ENCODE results near the gene PHC2.

Gene PHC2

DNA sequence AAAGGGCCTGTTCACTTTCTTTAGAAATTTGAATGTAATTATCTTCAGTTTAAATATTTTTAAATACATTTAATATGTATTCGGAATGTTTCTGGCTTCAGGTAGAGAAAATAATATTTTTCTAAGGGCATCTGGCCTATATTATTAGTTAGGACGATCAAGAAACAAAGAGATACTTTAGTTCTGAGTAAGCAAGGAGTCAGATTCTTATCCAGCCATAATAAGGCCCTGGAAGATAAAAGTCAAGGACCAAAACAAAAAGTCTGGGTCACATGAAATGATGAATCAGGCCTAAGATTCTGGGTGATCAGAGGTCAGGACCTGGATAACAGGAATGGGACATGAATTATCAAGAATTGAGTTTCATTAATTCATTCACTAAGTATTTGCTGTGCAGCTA, 6.3 kb downstream of the PHC2 start:
- FAIRE-seq (no peak), DNase-seq (ENCODE audit: insufficient read length, low spot score) (no peak)
- TF ChIP-seq, protein P1, sequence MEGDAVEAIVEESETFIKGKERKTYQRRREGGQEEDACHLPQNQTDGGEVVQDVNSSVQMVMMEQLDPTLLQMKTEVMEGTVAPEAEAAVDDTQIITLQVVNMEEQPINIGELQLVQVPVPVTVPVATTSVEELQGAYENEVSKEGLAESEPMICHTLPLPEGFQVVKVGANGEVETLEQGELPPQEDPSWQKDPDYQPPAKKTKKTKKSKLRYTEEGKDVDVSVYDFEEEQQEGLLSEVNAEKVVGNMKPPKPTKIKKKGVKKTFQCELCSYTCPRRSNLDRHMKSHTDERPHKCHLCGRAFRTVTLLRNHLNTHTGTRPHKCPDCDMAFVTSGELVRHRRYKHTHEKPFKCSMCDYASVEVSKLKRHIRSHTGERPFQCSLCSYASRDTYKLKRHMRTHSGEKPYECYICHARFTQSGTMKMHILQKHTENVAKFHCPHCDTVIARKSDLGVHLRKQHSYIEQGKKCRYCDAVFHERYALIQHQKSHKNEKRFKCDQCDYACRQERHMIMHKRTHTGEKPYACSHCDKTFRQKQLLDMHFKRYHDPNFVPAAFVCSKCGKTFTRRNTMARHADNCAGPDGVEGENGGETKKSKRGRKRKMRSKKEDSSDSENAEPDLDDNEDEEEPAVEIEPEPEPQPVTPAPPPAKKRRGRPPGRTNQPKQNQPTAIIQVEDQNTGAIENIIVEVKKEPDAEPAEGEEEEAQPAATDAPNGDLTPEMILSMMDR (IDR thresholded peaks at IDR 0.05; ENCODE audit: insufficient read depth, missing control alignments) = no peak

DNA sequence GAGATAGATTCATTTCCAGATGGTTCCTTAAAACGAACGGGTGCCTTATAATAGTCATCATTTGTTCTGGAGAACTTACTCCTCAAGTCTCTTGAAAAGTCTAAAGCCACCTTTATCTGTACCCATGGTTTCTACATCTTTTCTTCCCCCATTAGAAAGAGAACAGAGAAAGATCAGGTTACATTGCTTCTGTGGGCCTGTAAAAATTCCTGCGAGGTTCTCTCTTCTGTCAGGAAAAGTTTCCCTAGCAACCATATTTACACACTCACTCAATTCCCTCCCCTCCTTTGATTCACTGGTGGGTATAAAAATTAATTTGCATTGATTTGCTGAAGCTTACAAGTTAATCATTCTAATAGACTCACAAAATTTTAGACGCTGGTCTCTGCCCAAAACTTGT, 6.7 kb downstream of the PHC2 start:
- DNase-seq (ENCODE audit: insufficient read length, low spot score) (no peak), FAIRE-seq (no peak)
- TF ChIP-seq, protein P1 (IDR thresholded peaks at IDR 0.05; ENCODE audit: insufficient read depth, missing control alignments) = no peak

DNA sequence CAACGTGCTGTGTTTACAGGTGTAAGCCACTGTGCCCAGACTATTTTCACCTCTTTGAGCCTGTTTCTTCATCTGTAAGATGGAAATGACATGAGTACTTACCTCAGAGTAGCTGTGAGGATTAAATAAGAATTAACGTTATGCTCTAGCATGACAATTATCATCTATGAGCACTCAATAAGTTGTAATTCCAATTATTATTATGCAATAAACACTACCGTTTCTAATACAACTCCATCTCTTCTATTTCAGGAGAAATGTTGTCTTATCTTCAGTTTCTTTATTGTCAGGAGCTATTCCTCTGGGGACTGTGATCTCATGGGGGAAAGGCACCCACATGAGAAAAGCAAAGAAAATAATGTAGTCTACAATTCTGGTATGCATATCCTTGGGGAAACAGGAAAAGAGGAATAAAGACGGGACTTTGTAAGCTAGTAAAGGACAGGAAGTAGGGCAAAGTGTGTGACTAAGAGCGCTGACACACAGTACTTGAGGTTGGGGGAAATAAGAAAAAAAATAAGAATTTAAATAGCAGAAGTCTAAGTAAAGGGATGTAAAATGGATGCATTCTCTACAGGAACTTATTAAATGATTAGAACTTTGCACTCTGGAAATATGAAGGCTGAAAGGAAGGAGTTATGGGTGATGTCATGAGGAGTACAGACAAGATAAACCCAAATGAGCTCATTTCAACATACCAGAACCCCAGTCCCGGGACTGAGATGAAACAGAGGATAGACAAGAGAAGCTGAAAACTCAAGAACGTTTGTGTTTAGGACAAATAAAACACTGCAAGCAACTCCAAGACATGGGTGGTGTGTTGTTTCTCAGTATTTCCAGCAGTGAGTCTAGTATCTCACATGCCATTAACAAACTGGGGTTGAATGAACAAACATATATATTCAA, 9.8 kb downstream of the PHC2 start:
- DNase-seq (ENCODE audit: insufficient read length, low spot score) (no peak), FAIRE-seq (no peak)
- TF ChIP-seq, protein P1 (IDR thresholded peaks at IDR 0.05; ENCODE audit: insufficient read depth, missing control alignments) = no peak

DNA sequence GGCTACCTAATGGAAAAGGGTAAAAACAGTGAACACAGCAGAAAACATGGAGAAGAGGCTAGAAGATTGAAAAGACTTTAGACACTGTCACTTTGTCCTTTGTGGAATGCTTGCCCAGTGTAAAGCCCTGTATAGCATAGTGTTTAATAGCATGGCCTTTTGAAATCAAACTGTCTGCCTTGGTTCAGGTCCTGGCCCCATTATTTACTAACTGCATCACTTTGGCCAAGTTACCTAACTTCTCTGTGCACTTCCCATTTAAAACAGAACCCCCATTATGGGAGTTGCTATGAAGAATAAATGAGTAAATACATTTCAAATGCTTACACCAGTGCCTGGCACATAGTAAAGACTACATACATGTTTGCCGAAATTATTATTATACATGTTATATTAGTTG, 12.1 kb downstream of the PHC2 start:
- DNase-seq (ENCODE audit: insufficient read length, low spot score) (no peak), FAIRE-seq (no peak)
- TF ChIP-seq, protein P1 (IDR thresholded peaks at IDR 0.05; ENCODE audit: insufficient read depth, missing control alignments) = no peak

DNA sequence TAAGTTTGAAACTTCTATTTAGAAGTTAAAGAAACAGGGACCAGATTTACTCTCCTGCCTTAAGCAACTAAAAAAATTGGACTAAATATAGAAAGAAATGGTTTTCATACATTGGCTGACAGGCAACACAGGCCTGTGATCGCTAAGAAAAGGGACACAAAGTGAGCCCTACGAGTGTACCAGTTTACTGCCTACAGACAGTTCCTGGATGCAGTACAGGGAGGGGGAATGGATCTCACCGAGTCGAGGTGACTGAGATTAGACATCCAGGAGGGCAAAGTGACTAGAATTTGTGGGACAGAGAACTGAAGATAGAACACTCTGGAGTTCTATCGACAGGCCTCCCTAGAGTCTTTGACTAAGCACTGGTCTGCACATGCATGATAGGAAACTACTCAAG, 16.0 kb downstream of the PHC2 start:
- TF ChIP-seq, protein P1 (IDR thresholded peaks at IDR 0.05; ENCODE audit: insufficient read depth, missing control alignments) = no peak
- DNase-seq (ENCODE audit: insufficient read length, low spot score) (no peak), FAIRE-seq (no peak)

DNA sequence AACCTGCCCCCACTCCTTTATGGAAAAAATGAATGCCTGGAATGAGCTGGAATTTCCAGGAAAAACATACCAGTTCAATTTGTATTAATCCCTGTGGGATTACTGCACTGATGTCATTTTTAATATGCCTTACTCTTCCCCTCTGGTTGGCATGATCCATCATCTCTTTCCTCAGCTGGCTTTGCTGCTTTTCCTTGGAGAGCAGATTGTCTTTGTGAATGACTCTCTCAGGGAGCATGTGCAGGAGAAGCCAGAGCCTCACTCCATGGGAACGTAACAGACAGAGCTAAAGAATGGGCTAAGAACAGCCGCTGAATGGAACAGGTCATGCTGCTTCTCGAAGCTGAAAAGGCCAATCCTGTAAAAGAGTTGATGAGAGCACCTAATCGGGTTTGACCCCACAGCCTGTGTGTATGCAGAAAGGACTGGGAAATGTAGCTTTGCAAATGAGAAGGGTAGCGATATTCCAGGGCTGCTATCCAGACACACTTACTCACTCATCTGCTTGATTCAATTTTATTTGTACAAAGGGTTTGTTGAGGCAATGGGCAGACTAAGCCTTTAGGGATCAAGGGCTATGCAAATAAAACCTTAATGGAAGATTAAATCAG, 20.7 kb downstream of the PHC2 start:
- no peak for DNase-seq (ENCODE audit: insufficient read length, low spot score)
- TF ChIP-seq, protein P1 (IDR thresholded peaks at IDR 0.05; ENCODE audit: insufficient read depth, missing control alignments) = no peak
- FAIRE-seq = peak; percentile 61

DNA sequence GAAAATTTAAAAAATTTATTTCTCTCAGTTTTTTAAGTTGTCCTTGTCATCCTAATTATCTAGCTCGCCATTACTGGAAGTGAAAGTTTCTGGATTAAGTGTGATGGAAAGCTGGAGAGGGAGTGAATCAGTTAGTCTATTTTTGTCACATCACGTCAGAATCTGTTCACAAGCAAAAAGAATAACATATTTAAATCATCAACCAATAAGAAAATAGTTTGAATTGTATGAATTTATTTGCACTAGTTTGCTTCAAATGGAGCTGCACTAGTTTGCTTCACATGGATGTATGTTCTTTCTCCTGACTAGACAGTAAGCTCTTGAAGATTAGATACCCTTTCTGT, 22.8 kb downstream of the PHC2 start:
- FAIRE-seq = no peak
- TF ChIP-seq, protein P1 (IDR thresholded peaks at IDR 0.05; ENCODE audit: insufficient read depth, missing control alignments) = no peak
- DNase-seq (ENCODE audit: insufficient read length, low spot score) = no peak

Measured in D721Med (cell line).